GM15510 (cell line): ENCODE data around the gene ALKBH3.

Source experiments
- POLR2A ChIP-seq: IDR thresholded peaks from 3 replicates; pipeline ENCODE4 v1.6.1; 2011; ENCODE audit warnings: borderline replicate concordance; ENCODE audit not compliant: insufficient read length; ENCODE audit errors: extremely low read depth

The ALKBH3 gene

DNA sequence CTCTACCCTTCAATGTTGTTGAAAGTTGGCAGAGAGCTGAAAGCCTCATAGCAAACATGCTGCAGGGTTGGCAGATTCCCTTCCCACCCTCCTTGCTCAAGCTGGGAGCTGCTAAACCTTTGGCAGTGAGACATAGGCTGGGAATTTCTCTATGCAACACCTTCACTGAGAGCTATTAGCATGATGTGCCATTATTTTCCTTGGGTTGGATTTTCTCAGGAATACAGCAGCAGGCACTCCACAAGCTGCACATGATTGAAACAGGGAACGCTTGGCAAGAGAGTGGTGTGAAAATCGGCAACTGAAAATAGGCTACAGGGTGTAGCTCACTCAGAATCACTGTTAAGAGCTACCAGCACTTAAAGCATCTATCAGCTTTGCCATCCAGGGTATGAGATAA lies 9.6 kb upstream of the ALKBH3 start:
- no peak for TF ChIP-seq POLR2A

DNA sequence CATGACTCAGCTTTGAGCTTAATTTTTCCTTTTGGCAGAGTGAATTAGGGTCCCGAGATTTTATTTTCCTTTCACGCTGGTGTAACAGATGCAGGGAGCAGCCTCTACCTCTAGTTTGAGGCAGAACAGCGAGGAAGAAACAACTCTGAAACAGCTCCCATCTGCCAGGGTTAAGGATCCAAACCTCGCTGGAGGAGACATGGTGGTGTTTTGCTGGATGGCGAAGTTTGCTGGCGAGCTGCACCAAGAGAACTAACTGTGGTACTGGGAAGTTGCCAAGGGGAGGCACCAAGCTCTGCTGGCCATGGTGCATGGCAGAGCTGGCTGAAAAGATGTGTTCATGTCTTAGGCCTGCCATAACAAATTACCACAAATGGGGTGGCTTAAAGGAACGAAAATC lies 7.6 kb upstream of the ALKBH3 start:
- no peak for TF ChIP-seq POLR2A

DNA sequence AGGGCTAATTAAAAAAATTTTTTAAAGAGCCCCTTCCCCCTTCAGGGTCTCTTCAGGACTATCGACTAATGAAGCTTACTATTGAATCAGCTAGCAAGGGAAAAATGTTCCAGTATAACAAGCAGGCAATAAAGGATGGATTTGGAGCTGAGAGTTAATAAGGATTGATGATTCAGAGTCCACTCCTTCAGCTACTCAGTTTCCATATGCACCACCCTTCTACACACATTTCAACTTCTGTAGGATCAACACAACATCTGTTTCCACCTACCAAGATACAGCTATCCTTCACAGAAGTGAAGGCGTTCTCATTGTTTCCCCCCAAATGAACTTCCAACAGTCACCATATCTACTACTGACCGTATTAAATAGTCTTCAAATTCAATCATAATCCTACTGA lies 6.6 kb upstream of the ALKBH3 start:
- TF ChIP-seq POLR2A: no peak

DNA sequence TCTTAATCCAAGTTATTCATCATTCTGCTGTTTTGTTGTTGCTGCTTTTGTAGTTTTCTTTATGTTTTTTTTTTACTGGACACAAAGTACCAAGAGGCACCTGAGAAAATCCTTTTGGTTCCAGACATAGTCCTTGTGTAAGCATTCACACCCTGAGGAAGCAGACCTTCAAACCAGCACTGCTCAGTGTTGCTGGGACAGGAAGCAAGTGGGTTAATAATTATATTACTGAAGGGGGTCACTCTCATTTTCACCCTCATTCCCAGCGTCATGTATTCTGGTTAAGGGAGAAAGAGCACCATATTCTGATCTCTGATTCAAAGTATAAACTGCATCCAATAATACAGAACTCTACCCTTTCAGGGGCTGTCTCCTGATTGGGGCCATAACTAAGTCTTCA lies 5.9 kb upstream of the ALKBH3 start:
- no peak for TF ChIP-seq POLR2A

DNA sequence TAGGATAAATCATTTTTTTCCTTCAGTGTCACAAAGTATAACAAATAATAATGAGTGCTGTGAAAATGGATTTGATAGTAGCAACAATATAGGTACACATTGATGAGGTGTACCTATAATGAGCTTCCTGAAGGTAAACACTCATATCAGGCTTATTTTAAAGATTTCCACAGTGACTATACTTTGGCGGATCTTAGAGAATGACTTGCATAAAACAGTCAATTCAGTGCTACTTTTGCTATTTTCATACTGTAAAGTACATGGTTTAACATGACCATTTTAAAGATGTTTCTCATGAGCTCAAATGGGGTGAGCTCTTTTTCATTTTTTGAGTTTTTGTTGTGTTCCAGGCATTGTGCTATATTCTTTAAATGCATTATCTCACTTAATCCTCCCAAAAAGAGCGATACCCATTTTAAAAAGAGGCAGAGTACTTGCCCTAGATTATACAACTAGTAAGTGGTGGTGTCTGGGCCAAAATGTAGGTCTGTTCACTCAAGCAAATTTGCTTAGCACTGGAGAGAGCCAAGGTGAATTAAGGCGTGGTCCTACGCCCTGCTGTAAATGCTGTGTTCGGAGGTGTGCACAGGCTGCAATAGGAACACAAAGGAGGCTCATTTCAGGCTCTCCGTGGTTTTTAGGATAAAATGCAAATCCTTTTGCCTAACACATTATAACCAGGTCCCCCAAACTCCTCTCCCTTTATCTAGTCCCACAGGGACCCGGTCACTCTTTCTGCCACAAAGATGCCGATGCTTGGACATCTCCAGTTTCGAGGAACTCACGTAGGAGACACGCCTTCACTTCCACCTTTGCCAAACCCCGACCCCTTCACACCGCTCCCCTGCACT lies 617 bp upstream of the ALKBH3 start:
- no peak for TF ChIP-seq POLR2A

DNA sequence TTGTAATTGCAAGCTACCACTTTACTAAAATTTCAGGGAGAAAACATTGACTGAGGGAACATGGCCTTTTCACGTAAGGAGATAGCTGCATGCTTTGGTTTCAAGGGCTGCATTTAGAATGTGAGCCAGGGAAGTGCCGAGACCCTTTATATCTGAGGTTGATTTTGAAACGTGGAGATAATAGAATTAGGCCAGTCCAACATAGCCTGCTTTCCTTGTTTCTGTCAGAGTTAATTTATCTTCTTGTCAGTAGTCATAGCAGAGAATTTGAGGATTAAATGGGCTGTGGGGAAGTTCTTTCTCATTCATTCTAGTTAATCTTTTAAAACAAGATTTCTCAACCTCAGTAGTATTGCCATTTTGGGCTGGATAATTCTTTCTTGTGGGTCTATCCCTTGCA lies 12.2 kb downstream of the ALKBH3 start:
- no peak for TF ChIP-seq POLR2A

DNA sequence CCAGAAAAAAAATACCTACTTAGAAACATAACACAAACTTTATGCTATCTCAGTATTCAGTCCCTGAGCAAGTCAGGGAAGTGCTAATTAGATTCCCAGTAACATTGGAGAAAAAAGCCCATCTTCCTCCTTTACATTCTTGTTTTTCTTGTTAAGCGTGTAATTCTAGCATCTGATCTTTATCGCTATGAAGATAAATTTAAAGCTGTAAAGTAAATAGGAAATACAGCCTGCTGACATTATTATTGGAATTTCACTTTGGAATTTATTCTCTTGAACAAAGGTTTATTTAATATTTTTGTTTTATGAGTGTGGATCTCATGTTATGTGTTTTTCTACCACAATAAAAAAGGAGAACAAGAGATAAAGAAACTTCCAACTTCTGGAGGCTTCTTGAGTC lies 13.9 kb downstream of the ALKBH3 start:
- TF ChIP-seq POLR2A: no peak

DNA sequence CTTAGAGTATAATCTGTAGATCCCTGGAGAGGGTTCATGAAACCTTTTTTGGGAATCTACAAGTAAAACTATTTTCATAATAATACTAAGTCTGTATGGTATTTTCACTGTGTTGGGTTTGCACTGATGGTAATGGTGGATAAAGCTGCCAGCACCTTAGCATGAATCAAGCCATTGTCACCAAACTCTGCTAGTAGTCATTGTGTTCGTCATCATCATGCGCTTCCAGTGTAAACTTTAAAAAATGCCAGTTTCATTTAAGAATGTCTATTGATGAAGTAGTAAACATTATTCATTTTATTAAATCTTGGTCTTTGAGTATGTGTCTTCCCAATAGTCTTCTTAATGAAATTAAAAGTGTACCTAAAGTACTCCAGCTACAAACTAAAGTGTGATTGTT lies 15.0 kb downstream of the ALKBH3 start:
- no peak for TF ChIP-seq POLR2A

DNA sequence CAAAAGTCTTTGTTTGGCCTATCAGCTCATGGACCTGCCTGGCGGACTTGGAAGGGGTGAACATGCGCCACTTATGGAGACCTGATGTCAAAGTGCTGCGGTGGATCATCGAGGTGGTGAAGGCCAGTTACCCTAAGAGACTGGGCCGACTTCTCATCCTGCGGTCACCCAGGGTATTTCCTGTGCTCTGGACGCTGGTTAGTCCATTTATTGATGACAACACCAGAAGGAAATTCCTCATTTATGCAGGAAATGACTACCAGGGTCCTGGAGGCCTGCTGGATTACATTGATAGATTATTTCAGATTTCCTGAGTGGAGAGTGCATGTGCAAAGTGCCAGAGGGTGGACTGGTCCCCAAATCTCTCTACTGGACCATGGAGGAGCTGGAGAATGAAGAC lies 17.9 kb downstream of the ALKBH3 start:
- TF ChIP-seq POLR2A: no peak

DNA sequence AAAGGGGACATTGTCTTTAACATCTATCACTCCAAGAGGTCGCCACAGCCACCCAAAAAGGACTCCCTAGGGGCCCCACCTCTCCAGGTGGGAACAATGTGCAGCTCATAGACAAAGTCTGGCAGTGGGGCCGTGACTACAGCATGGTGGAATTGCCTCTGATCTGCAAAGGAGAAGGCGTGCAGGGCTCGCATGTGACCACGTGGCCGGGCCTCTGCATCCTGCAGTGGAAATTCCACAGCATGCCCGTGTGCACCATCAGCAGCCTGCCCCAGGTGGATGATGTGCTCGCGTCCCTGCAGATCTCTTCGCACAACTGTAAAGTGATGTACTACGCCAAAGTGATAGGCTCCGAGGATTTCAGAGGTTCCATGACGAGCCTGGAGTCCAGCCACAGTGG lies 18.5 kb downstream of the ALKBH3 start:
- no peak for TF ChIP-seq POLR2A

DNA sequence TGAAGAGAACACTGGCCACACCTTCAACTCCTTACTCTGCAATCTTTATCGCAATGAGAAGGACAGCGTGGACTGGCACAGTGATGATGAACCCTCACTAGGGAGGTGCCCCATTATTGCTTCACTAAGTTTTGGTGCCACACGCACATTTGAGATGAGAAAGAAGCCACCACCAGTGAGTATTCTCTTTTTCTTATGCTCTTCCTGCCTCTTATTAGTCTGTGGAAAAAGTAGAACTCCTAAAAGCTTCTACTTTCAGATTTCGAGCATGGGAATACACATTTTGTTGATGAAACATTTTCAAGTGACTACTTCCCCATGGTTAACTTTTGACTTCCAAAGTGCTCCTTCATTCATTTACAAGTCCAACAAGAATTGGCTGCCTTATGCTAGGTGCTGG lies 20.9 kb downstream of the ALKBH3 start:
- TF ChIP-seq POLR2A: no peak

DNA sequence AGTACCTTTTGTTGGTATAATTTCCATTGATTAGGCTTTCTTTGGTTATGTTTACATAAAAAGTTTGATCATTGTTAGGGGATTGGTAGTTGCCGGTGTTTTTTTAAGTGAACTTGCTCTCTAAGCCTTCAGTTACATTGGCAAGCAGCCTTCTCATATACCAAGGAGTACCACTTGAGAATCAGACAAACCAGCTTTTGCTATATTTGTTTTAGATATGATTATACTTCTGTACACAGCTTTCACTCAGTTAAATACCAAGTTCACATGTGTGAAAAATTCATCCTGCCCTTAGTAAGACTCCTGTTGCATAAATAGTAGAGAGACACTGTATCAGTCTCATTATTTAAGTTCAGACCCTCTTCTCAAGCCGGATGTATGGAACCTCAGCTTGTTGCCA lies 22.4 kb downstream of the ALKBH3 start:
- no peak for TF ChIP-seq POLR2A

DNA sequence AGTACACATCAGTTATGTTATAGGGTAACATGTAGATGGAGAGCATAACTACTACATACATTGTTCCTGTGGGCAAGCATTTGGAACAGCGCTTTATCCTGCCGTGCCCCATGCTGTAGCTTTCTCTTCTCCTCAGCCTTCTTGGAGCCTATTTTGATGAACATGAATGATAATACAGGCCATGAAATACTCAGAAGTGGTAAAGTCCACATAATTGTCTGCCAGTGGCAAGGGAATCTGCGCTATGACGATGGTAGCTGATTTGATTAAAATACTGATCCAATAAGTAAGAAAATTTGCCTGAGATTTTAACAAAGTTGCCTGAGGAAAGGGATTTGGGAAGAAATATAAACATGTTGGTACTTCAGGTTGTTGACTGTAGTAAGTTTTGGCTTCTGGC lies 23.3 kb downstream of the ALKBH3 start:
- no peak for TF ChIP-seq POLR2A

DNA sequence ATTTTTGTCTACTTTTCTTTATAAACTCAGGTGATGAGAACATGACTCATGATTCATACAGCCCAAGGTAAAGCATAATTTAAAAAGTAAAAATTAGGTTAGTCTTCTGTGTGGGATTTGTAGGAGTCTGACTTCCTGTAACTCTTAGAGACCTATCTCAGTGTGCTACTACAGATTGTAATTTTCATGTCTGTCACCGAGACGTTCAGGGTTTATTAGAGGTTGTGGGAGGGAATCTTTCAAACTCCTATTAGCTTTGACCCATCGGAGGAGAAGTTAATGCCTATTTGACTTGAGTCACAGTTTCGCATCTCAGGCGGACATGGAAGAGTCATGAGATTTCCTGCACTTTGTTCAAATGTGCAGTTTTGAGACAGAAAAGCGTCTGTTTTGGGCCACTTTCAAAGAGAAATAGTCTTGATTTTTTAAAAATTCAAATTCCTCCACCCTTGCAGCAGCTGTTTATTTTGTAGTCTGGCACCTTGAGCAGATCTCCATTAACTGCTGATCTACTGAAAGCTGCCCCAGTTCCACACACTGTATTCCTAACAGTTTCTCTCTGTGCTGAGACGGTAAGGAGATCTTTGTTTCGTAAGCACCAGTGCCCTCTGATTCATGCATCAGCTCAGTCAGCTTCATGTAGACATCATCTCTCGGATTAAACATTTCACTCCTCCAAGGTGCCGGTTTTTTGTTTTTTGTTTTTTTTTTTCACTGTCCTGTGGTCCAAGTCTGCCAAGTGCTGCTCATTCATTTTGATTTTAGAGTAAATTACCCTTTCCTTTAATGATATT lies 24.3 kb downstream of the ALKBH3 start:
- TF ChIP-seq POLR2A: no peak

DNA sequence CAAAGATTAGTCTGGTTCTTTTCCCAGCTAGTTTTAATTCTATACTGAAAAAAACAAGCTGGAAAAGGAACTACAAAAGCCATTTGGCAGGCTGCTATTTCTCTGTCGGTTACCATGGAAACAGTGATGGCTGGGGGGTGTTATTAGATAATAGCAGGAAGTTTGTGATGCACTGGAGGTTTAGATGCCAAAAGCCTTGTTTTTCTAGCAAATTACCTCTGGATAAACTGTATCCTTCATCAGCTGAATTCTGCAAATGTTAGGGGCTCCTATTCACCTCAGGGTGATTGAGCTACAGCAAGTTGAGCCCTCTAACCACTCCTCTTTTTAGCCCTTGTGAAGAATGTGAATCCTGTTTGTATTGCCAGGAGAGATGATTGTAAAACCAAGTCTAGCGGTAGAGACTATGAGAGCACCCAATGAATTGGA lies 25.2 kb downstream of the ALKBH3 start:
- no peak for TF ChIP-seq POLR2A
